C4-2B (cell line): Measurements from ENCODE around the gene DARS1.

ENCODE experiments used
- CTCF ChIP-seq: fragments of 450-650 bp; conservative IDR thresholded peaks from 2 replicates; pipeline ENCODE4 v1.5.1; 2017; ENCODE audit warnings: mild to moderate bottlenecking
- ZFX ChIP-seq: fragments of 450-650 bp; IDR thresholded peaks from 2 replicates; pipeline ENCODE4 v1.6.1; 2017

GRCh38 chr2:135874777-135875365 lies 110.6 kb downstream of the DARS1 start:
- TF ChIP-seq CTCF (no peak), ZFX (no peak)
